Loucy (cell line): ENCODE data around the gene NAA25.

Experiments
- H2AFZ ChIP-seq: fragments of 200-600 bp; sonication (generic); 2 replicates; pipeline ENCODE4 v1.6.0; 2016; ENCODE audit warnings: antibody characterized with exemption, mild to moderate bottlenecking, low read length, moderate library complexity
- H3F3A ChIP-seq: fragments of 200-600 bp; 2 replicates; pipeline ENCODE4 v1.6.0; 2016; ENCODE audit warnings: antibody characterized with exemption, low read depth, mild to moderate bottlenecking
- H3K27me3 ChIP-seq: fragments of 200-600 bp; sonication (generic); 2 replicates; pipeline ENCODE4 v1.6.1; 2014; ENCODE audit warnings: low read length, mild to moderate bottlenecking; ENCODE audit not compliant: insufficient read depth, poor library complexity, severe bottlenecking
- H3K36me3 ChIP-seq: fragments of 200-600 bp; sonication (generic); 2 replicates; pipeline ENCODE4 v1.6.1; 2016; ENCODE audit warnings: low read length; ENCODE audit not compliant: insufficient read depth
- H3K4me1 ChIP-seq: fragments of 200-600 bp; sonication (generic); 2 replicates; pipeline ENCODE4 v1.5.1; 2014; ENCODE audit warnings: low read length, mild to moderate bottlenecking; ENCODE audit not compliant: insufficient read depth, poor library complexity, severe bottlenecking
- H3K4me2 ChIP-seq: fragments of 200-600 bp; sonication (generic); 2 replicates; pipeline ENCODE4 v1.6.0; 2014; ENCODE audit warnings: antibody characterized with exemption, low read length, low read depth, mild to moderate bottlenecking; ENCODE audit not compliant: poor library complexity, severe bottlenecking
- H3K4me3 ChIP-seq: fragments of 200-600 bp; sonication (generic); 2 replicates; pipeline ENCODE4 v1.5.1; 2014; ENCODE audit warnings: low read length, mild to moderate bottlenecking, mixed read lengths; ENCODE audit not compliant: poor library complexity, severe bottlenecking
- H3K79me2 ChIP-seq: fragments of 200-600 bp; sonication (generic); 2 replicates; pipeline ENCODE4 v1.6.1; 2014; ENCODE audit warnings: low read length; ENCODE audit not compliant: insufficient read depth
- H3K9ac ChIP-seq: fragments of 200-600 bp; sonication (generic); 2 replicates; pipeline ENCODE4 v1.6.0; 2014; ENCODE audit warnings: mild to moderate bottlenecking, low read depth, low read length, moderate library complexity; ENCODE audit not compliant: poor library complexity, severe bottlenecking
- H3K9me2 ChIP-seq: fragments of 200-600 bp; sonication (generic); replicated peaks from 2 replicates; pipeline ENCODE4 v1.6.1; 2016; ENCODE audit warnings: low read depth, low read length, mixed read lengths
- H3K9me3 ChIP-seq: fragments of 200-600 bp; sonication (generic); 2 replicates; pipeline ENCODE4 v1.6.1; 2014; ENCODE audit warnings: mild to moderate bottlenecking, antibody characterized with exemption, low read length, low read depth; ENCODE audit not compliant: insufficient read depth
- H4K20me1 ChIP-seq: fragments of 200-600 bp; sonication (generic); 2 replicates; pipeline ENCODE4 v1.6.0; 2014; ENCODE audit warnings: antibody characterized with exemption, low read length, mild to moderate bottlenecking; ENCODE audit not compliant: insufficient read depth, poor library complexity, severe bottlenecking
- CTCF ChIP-seq: fragments of 200-600 bp; sonication (generic); conservative IDR thresholded peaks from 2 replicates; pipeline ENCODE4 v1.5.1; 2014; ENCODE audit warnings: mild to moderate bottlenecking, antibody characterized with exemption, low read length
- EZH2phosphoT487 ChIP-seq: fragments of 200-600 bp; IDR thresholded peaks from 2 replicates; pipeline ENCODE4 v1.6.1; 2018; ENCODE audit warnings: antibody characterized with exemption, mild to moderate bottlenecking, moderate library complexity, borderline replicate concordance

The NAA25 gene

GRCh38 chr12:112146123-112146522 lies 37.5 kb upstream of the NAA25 start:
- no peak overlapping the region for H3K4me3 ChIP-seq
- H3K9me3 ChIP-seq: no peaks in the 10 kb centered on the region
- H2AFZ ChIP-seq: no peak overlapping the region
- H3K79me2 ChIP-seq: no peaks in the 10 kb centered on the region
- H4K20me1 ChIP-seq: no peaks in the 10 kb centered on the region
- TF ChIP-seq EZH2phosphoT487: no peak
- no peak for TF ChIP-seq CTCF
- H3K4me1 ChIP-seq: no peaks in the 10 kb centered on the region
- H3K9ac ChIP-seq: no peak overlapping the region
- no peaks in the 10 kb centered on the region for H3F3A ChIP-seq
- peaks cover 29% of the 10 kb centered on the region; the same call in 1 of the 2 replicates for H3K36me3 ChIP-seq
- no peaks in the 10 kb centered on the region for H3K27me3 ChIP-seq
- no peaks in the 10 kb centered on the region for H3K9me2 ChIP-seq
- H3K4me2 ChIP-seq: no peak overlapping the region

GRCh38 chr12:112140728-112141127 lies 32.1 kb upstream of the NAA25 start:
- Histone ChIP-seq H3K9me3 (no peaks in the 10 kb centered on the region), H3K4me1 (no peaks in the 10 kb centered on the region), H3K79me2 (no peaks in the 10 kb centered on the region), H2AFZ (no peak overlapping the region), H3K9ac (no peak overlapping the region), H4K20me1 (no peaks in the 10 kb centered on the region), H3K27me3 (no peaks in the 10 kb centered on the region), H3F3A (no peaks in the 10 kb centered on the region), H3K9me2 (no peaks in the 10 kb centered on the region), H3K4me3 (no peak overlapping the region), H3K36me3 (peaks cover 35% of the 10 kb centered on the region; the same call in 1 of the 2 replicates), H3K4me2 (no peak overlapping the region)
- no peak for TF ChIP-seq CTCF

GRCh38 chr12:112134731-112135130 lies 26.1 kb upstream of the NAA25 start:
- no peak overlapping the region for H3K4me3 ChIP-seq
- H3K27me3 ChIP-seq: no peaks in the 10 kb centered on the region
- TF ChIP-seq EZH2phosphoT487: no peak
- no peak overlapping the region for H3K9ac ChIP-seq
- H3F3A ChIP-seq: peaks cover 9% of the 10 kb centered on the region; the same call in 1 of the 2 replicates
- H3K36me3 ChIP-seq: peaks cover 13% of the 10 kb centered on the region; the same call in 1 of the 2 replicates
- peaks cover 18% of the 10 kb centered on the region for H3K4me1 ChIP-seq
- peaks cover 19% of the 10 kb centered on the region for H4K20me1 ChIP-seq
- no peak overlapping the region for H2AFZ ChIP-seq
- no peaks in the 10 kb centered on the region for H3K9me3 ChIP-seq
- no peaks in the 10 kb centered on the region; the same call in 1 of the 2 replicates for H3K79me2 ChIP-seq
- no peaks in the 10 kb centered on the region for H3K9me2 ChIP-seq
- no peak overlapping the region for H3K4me2 ChIP-seq

- Histone ChIP-seq H3K4me1 (peaks cover 23% of the 10 kb centered on the region), H3K9ac (no peak overlapping the region), H3K4me3 (no peak overlapping the region), H3F3A (peaks cover 9% of the 10 kb centered on the region; the same call in 1 of the 2 replicates), H3K36me3 (peaks cover 13% of the 10 kb centered on the region; the same call in 1 of the 2 replicates), H3K9me2 (no peaks in the 10 kb centered on the region), H3K27me3 (no peaks in the 10 kb centered on the region), H4K20me1 (peaks cover 19% of the 10 kb centered on the region), H3K79me2 (no peaks in the 10 kb centered on the region; the same call in 1 of the 2 replicates), H3K9me3 (no peaks in the 10 kb centered on the region), H3K4me2 (no peak overlapping the region), H2AFZ (no peak overlapping the region)
- TF ChIP-seq CTCF: no peak
- TF ChIP-seq EZH2phosphoT487: no peak
Observed at GRCh38 chr12:112133418-112133817, 24.8 kb upstream of the NAA25 start.
